NCI-H446 (cell line): ENCODE data around the gene TSGA10.
"Not testable (repeated sequence)": the region's sequence is repeated elsewhere in the genome, so short reads cannot be mapped to it uniquely, and the experiment has no call there.

Experiments used
- DNase-seq, 2 experiments: peaks; one replicate each; lab custom pipeline; 2025; lab: John Stamatoyannopoulos, UW

TSGA10 gene

GRCh38 chr2:99154643-99155536 is at the start of gene TSGA10, which contains the start of gene LIPT1:
TSS of gene TSGA10 (minus strand) at chr2:99154942. CDS start at chr2:99109439, 45,503 bp downstream.
TSS of gene LIPT1 (plus strand) at chr2:99154967. CDS start at chr2:99161958, 6,991 bp downstream.
- peak; percentile 59 to 91 for DNase-seq

GRCh38 chr2:99201959-99202678 is 47.4 kb upstream of the TSGA10 start:
- DNase-seq = no peak

DNA sequence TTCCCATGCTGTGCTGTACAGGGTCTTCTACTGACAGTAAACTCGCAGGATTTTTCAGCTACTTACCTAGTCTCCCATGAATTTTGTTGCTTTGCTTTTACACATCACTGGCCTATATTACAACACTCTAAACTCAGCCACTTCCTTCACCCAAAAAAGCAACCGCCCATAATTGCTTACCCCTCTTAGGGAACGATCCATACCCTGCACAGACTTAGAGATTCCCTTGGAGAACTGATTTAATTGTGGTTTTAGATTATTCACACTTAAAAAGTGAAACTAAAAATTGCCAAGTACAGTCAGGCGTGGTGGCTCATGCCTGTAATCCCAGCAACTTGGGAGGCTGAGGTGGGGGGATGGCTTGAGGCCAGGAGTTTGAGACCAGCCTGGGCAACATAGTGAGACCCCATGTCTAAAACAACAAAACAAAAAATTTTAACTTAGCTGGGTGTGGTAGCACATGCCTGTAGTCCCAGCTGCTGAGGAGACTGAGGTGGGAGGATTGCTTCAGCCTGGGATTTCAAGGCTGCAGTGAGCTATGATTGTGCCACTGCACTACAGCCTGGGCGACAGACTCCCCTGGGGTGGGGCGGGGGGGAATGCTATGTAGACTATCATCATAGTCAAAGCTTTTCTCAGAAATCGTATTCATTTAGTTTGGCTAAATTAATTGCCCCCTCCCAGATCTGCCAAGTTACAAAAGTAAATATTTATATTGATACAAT is 45.5 kb upstream of the TSGA10 start:
- no peak for DNase-seq

DNA sequence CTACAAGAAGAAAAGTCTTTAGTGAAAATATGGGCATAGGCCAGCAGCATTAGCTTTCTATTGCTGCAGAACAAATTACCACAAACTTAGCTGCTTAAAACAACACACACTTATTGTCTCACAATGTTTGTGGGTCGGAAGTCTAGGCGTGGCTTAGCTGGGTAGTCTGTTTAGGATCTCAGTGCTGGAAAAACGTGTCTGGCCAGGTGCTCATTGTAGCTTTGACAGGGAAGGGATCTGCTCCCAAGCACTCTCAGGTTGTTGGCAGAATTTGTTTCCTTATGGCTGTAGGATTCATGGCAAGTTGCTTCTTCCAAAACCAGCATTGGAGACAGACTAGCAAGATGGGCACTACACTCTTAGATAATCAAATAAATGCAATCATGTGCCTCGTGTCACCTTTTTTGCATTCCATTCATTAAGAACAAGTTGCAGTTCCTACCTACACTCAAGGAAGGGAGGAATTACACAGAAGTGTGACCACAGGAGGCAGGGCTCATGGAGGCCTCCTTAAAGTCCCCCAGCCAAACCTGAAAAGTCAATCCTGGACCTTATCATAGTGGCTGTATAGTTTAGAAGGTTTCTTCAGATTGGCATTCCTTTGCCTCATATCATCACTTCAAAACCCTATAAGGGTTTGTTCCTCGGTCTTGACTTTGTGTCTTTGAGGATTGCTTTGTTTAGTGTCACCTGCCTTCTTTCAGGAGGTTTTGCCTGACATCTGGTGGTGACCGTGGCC is 43.5 kb upstream of the TSGA10 start:
- DNase-seq = no peak

GRCh38 chr2:99192364-99192763 is 37.6 kb upstream of the TSGA10 start:
- DNase-seq = not testable (repeated sequence)

GRCh38 chr2:99190548-99190947 is 35.8 kb upstream of the TSGA10 start:
- no peak for DNase-seq

GRCh38 chr2:99188357-99188756 is 33.6 kb upstream of the TSGA10 start:
- no peak for DNase-seq

- DNase-seq = no peak
These were observed 32.3 kb upstream of the TSGA10 start for GRCh38 chr2:99187011-99187410.

- no peak for DNase-seq
These were observed 30.1 kb upstream of the TSGA10 start for GRCh38 chr2:99184811-99185210.

- no peak for DNase-seq
These were observed 28.3 kb upstream of the TSGA10 start for GRCh38 chr2:99183025-99183424.

GRCh38 chr2:99181624-99182000 is 26.9 kb upstream of the TSGA10 start:
- DNase-seq = no peak

DNA sequence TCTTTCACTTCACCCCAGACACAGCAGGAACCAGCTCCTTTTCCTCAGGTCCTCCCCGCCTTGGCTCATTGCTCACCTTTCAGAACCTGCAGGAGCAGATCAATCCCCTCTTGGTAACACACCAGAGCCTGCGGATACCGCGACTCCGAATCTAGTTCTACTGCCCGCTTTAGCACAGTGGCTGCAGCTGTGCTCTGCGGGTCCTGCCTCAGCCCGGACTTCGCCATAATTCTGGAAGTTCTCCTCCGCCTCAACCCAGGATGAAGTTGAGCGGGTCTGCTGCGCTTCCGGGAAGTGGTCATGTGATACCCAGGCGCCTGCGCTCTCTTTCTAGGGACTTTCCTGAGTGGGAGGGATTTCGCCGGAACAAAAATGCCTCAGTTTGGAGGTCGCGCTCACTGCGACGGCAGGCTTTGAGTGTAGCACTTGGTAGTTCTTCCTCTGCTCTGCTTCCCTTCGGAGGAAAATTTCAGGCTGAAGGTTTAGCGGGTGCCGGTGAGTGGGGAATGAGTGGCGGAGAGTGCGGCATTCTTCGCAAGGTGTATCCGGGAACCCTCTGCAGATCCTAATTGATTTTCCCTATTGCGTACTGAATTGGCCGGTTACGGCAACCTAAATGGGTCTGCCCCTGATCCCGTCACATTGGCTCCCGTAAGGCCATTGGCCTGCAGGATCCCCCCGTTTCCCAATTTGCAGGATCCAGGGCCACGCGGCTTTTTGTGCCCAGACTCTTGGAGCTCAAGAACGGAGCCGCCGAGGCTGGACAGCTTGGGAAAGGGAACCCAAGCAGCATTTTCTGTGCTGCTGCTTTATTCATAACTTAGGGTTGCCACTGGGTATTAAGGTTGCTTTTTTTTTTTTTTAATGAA is 26.2 kb upstream of the TSGA10 start, which contains the start of the genes MITD1 and MRPL30:
Gene MITD1 (minus strand): TSS at position 304 of the 869 bp plus-strand sequence. CDS start 77 bp downstream, at position 227.
Gene MRPL30 (plus strand): TSS at position 430 of the 869 bp plus-strand sequence. CDS start 5,020 bp downstream, outside the sequence.
- DNase-seq = peak; percentile 90 to 95

- DNase-seq = no peak
These were observed 16.8 kb upstream of the TSGA10 start for GRCh38 chr2:99171377-99172140.

DNA sequence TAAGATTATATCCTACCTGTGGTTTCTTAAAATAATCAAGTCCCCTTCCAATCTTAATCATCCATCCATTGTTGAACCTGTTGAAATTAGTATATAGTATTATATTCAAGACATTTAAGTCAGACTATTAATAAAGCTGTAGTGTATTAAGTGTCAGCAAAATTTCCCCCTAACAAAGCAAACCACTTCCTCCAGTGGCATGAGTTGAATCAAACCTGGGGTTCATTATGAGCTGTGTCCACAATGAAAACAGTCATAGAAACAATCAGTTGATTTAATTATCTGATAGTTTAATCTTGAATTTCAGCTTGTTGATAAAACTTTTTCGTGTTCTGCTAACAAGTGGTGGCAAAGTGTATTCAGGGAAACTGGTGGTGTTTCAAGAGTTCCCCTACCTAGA is 14.8 kb upstream of the TSGA10 start:
- DNase-seq = no peak

GRCh38 chr2:99166218-99166617 is 11.5 kb upstream of the TSGA10 start:
- DNase-seq = no peak

DNA sequence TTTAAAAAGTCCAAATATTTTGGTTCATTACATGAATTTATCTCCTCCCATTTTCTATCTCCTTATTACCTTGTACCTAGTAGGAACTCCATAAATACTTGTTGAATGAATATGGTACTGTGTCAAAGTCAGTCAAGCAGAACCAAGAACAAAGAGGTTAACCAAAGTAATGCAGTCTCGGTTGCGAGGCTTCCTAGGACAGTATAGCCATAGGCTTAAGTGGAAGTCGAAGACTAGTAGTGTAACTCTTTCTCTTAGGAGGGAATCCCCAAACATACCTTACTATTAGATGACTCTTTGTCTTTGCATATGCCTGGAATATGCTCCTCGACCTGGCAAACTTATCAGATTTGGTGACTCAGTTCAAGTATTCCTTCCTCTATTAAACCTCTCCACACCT is 4.9 kb upstream of the TSGA10 start:
- DNase-seq = no peak

GRCh38 chr2:99158599-99158998 is 3.9 kb upstream of the TSGA10 start:
- no peak for DNase-seq

DNA sequence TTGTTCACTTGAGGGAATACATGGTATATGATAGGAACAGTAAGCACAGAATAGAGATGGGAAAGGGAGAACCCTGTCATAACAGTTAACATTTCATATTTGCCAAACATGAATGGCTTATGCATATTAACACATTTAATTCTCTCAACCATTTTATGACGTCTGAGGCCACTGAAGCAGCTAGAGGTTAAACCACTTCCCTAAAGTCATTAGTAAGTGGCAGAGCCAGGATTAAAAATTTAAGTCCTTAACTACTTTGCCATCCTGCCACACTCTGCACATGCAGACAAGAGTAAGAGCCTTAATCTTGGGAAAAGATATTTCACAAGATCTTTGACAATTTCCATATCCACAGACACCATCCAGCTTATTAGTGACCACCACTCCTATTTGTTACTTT is 2.1 kb upstream of the TSGA10 start:
- DNase-seq = no peak

- no peak for DNase-seq
These were observed 679 bp downstream of the TSGA10 start for GRCh38 chr2:99153921-99154604.
